Measurements from ENCODE around the gene CDYL2.
"Not testable (repeated sequence)": the region's sequence is repeated elsewhere in the genome, so short reads cannot be mapped to it uniquely, and the experiment has no call there.

CDYL2 gene

GRCh38 chr16:80804526-80805383 is at the start of gene CDYL2:
TSS of gene CDYL2 (minus strand) at chr16:80804598. CDS start at chr16:80804173, 425 bp downstream.
- DNase-seq, result peak in 7 of 51 donors; percentile 14 to 41 (median 30)

- DNase-seq, result no peak
These were observed 48.0 kb upstream of the CDYL2 start for GRCh38 chr16:80852261-80852872.

GRCh38 chr16:80851831-80852230 is 47.4 kb upstream of the CDYL2 start:
- no peak for DNase-seq

GRCh38 chr16:80850757-80851156 is 46.4 kb upstream of the CDYL2 start:
- DNase-seq, result no peak

- no peak for DNase-seq
These were observed 44.5 kb upstream of the CDYL2 start for GRCh38 chr16:80848862-80849261.

GRCh38 chr16:80846680-80847079 is 42.3 kb upstream of the CDYL2 start:
- no peak for DNase-seq

- no peak for DNase-seq
These were observed 41.9 kb upstream of the CDYL2 start for GRCh38 chr16:80846275-80846674.

GRCh38 chr16:80844395-80844794 is 40.0 kb upstream of the CDYL2 start:
- DNase-seq, result no peak

GRCh38 chr16:80841231-80841630 is 36.8 kb upstream of the CDYL2 start:
- no peak for DNase-seq

GRCh38 chr16:80837533-80838147 is 33.2 kb upstream of the CDYL2 start:
- no peak for DNase-seq

GRCh38 chr16:80836846-80837245 is 32.4 kb upstream of the CDYL2 start:
- no peak for DNase-seq

- DNase-seq, result no peak
These were observed 31.8 kb upstream of the CDYL2 start for GRCh38 chr16:80836202-80836601.

GRCh38 chr16:80831039-80831438 is 26.6 kb upstream of the CDYL2 start:
- DNase-seq, result no peak

GRCh38 chr16:80828495-80828894 is 24.1 kb upstream of the CDYL2 start:
- DNase-seq, result no peak

GRCh38 chr16:80827007-80827406 is 22.6 kb upstream of the CDYL2 start:
- no peak for DNase-seq

GRCh38 chr16:80825365-80825758 is 21.0 kb upstream of the CDYL2 start:
- no peak for DNase-seq

- no peak for DNase-seq
These were observed 20.4 kb upstream of the CDYL2 start for GRCh38 chr16:80824623-80825364.

- no peak for DNase-seq
These were observed 15.6 kb upstream of the CDYL2 start for GRCh38 chr16:80819988-80820387.

GRCh38 chr16:80816356-80816755 is 12.0 kb upstream of the CDYL2 start:
- no peak for DNase-seq

GRCh38 chr16:80815278-80815677 is 10.9 kb upstream of the CDYL2 start:
- not testable (repeated sequence) for DNase-seq

- DNase-seq, result no peak
These were observed 8.2 kb upstream of the CDYL2 start for GRCh38 chr16:80812593-80812992.

- DNase-seq, result no peak
These were observed 5.0 kb upstream of the CDYL2 start for GRCh38 chr16:80809366-80809765.
